Right lobe of liver (tissue), 4 donors: ENCODE data around the gene PPP1R7.

Experiments
- CTCF ChIP-seq, 4 donors: fragments of 200-600 bp in 3 of 4; fragments of 450-650 bp in 1 of 4; IDR thresholded peaks; one replicate each; pipeline versions ENCODE4 v1.5.1 to v1.8.0; 2016 to 2022; ENCODE audit warnings: antibody characterized with exemption in 4 of 4, mild to moderate bottlenecking in 2 of 4
- POLR2A ChIP-seq: fragments of 450-650 bp; IDR thresholded peaks from one replicate; pipeline ENCODE4 v1.6.1; 2017; ENCODE audit warnings: antibody characterized with exemption, mild to moderate bottlenecking
- donor health status: DM: no; HTN: no; CAD: no.
- donor health status: DM: no; HTN: no; CAD: no.
- donor health status: DM: no; HTN: yes; CAD: no.

GRCh38 chr2:241121008-241121407 is 29.3 kb upstream of the PPP1R7 start:
- TF ChIP-seq CTCF (IDR thresholded peaks at IDR 0.05) (no peak), POLR2A (no peak)
